GM23338 (cell line): Measurements from ENCODE around the gene FMO3. TPM values are rescaled to one million over a fixed set of nuclear protein-coding genes. Genes with fewer than 3 reads are reported as not detected.

ENCODE experiments used
- ATAC-seq: fragments of 200-7000 bp; cut with Tn5 transposase; 3 replicates; pipeline ENCODE4 v1.9.1; 2020
- DNase-seq: peaks from one replicate; pipeline ENCODE4 v3.0.0-alpha.2; 2015; ENCODE audit warnings: low spot score
- H2AFZ ChIP-seq: fragments of 200-600 bp; sonication (generic); 2 replicates; pipeline ENCODE4 v1.8.0; 2016; ENCODE audit warnings: antibody characterized with exemption, mild to moderate bottlenecking, moderate library complexity
- H3F3A ChIP-seq: fragments of 200-600 bp; sonication (generic); replicated peaks from 2 replicates; pipeline ENCODE4 v1.8.0; 2017; ENCODE audit warnings: antibody characterized with exemption, mixed run types, low read depth
- H3K27ac ChIP-seq: fragments of 200-600 bp; sonication (generic); 2 replicates; pipeline ENCODE4 v1.6.1; 2016; ENCODE audit warnings: low read depth
- H3K27me3 ChIP-seq: fragments of 200-600 bp; sonication (generic); 2 replicates; pipeline ENCODE4 v1.8.0; 2016; ENCODE audit warnings: mild to moderate bottlenecking, mixed run types, moderate library complexity; ENCODE audit not compliant: insufficient read depth
- H3K36me3 ChIP-seq: fragments of 200-600 bp; sonication (generic); 2 replicates; pipeline ENCODE4 v1.8.0; 2016; ENCODE audit warnings: mild to moderate bottlenecking; ENCODE audit not compliant: insufficient read depth
- H3K4me1 ChIP-seq: fragments of 200-600 bp; sonication (generic); 2 replicates; pipeline ENCODE4 v1.8.0; 2016; ENCODE audit warnings: mild to moderate bottlenecking, moderate library complexity; ENCODE audit not compliant: insufficient read depth
- H3K4me2 ChIP-seq: fragments of 200-600 bp; sonication (generic); 2 replicates; pipeline ENCODE4 v1.7.1; 2017; ENCODE audit warnings: mixed run types
- H3K4me3 ChIP-seq: fragments of 200-600 bp; sonication (generic); 2 replicates; pipeline ENCODE4 v1.6.1; 2016; ENCODE audit warnings: mixed run types
- H3K79me2 ChIP-seq: fragments of 200-600 bp; sonication (generic); replicated peaks from 2 replicates; pipeline ENCODE4 v1.8.0; 2017; ENCODE audit warnings: mild to moderate bottlenecking; ENCODE audit not compliant: insufficient read depth
- H3K9me2 ChIP-seq: fragments of 200-600 bp; sonication (generic); 2 replicates; pipeline ENCODE4 v1.8.0; 2017; ENCODE audit not compliant: insufficient read depth
- H4K20me1 ChIP-seq: fragments of 200-600 bp; sonication (generic); replicated peaks from 2 replicates; pipeline ENCODE4 v1.8.0; 2017; ENCODE audit warnings: mild to moderate bottlenecking; ENCODE audit not compliant: insufficient read depth
- H3K27ac Mint-ChIP-seq: 2 replicates; pipeline ENCODE4 v1.8.0; 2020; ENCODE audit warnings: inconsistent platforms, mild to moderate bottlenecking, moderate library complexity, mixed read lengths
- H3K27me3 Mint-ChIP-seq: 3 replicates; pipeline ENCODE4 v1.8.0; 2022; ENCODE audit warnings: low read depth, mild to moderate bottlenecking, moderate library complexity, mixed read lengths, inconsistent platforms; ENCODE audit not compliant: insufficient read depth, poor library complexity
- H3K36me3 Mint-ChIP-seq: 3 replicates; pipeline ENCODE4 v1.8.0; 2021; ENCODE audit warnings: low read depth, mild to moderate bottlenecking, inconsistent platforms, moderate library complexity, mixed read lengths
- H3K4me1 Mint-ChIP-seq: 3 replicates; pipeline ENCODE4 v1.8.0; 2020; ENCODE audit warnings: mild to moderate bottlenecking, inconsistent platforms, mixed read lengths
- H3K4me3 Mint-ChIP-seq: 3 replicates; pipeline ENCODE4 v1.8.0; 2021; ENCODE audit warnings: moderate library complexity, mild to moderate bottlenecking, inconsistent platforms, mixed read lengths
- H3K9me3 Mint-ChIP-seq: 3 replicates; pipeline ENCODE4 v1.8.0; 2020; ENCODE audit warnings: moderate library complexity, mild to moderate bottlenecking, inconsistent platforms, mixed read lengths
- EZH2 ChIP-seq: fragments of 200-600 bp; sonication (generic); IDR thresholded peaks from one replicate; pipeline ENCODE4 v1.8.0; 2017; ENCODE audit warnings: antibody characterized with exemption, mild to moderate bottlenecking, low read depth; ENCODE audit not compliant: unreplicated experiment
- EZH2phosphoT487 ChIP-seq: fragments of 200-600 bp; sonication (generic); IDR thresholded peaks from one replicate; pipeline ENCODE4 v1.8.1; 2018; ENCODE audit warnings: antibody characterized with exemption; ENCODE audit not compliant: unreplicated experiment
- NANOG ChIP-seq: IDR thresholded peaks from 2 replicates; pipeline ENCODE4 v1.6.1; 2016; ENCODE audit warnings: antibody characterized with exemption, borderline replicate concordance
- REST ChIP-seq: IDR thresholded peaks from one replicate; pipeline ENCODE4 v1.6.1; 2018; ENCODE audit warnings: antibody characterized with exemption; ENCODE audit not compliant: unreplicated experiment
- STAT1 ChIP-seq: IDR thresholded peaks from one replicate; pipeline ENCODE4 v1.6.1; 2016; ENCODE audit warnings: antibody characterized with exemption; ENCODE audit not compliant: unreplicated experiment
- ZNF331 ChIP-seq: fragments of 250-450 bp; sonication (Bioruptor Pico); IDR thresholded peaks from 2 replicates; pipeline ENCODE4 v1.5.0; 2020; ENCODE audit warnings: low read depth, mild to moderate bottlenecking, moderate library complexity
- polyA plus RNA-seq: library from polyadenylated mRNA; unstranded; fragments of >200 nt; fragmentation: Nextera tagmentation; extraction: Ambion mirVana; gene quantifications from 2 replicates; pipeline ENCODE4 v1.2.1, GENCODE V29; 2016
- total RNA-seq: library from RNA; depleted of rRNA; stranded (reverse); fragments of >200 nt; shearing (Covaris generic); gene quantifications from 2 replicates; pipeline ENCODE4 v1.2.3, GENCODE V29; 2014
- TF ChIP-seq, protein P1 (sequence below): fragments of 250-450 bp; sonication (Bioruptor Pico); IDR thresholded peaks from 2 replicates; pipeline ENCODE4 v1.5.0; 2020; ENCODE audit warnings: mild to moderate bottlenecking, moderate library complexity

The FMO3 gene
- total and polyA plus RNA-seq, 2 experiments from 2014 or later: 0.26 TPM; not detected in 1

- TF ChIP-seq REST: no peak
- TF ChIP-seq, protein P1, sequence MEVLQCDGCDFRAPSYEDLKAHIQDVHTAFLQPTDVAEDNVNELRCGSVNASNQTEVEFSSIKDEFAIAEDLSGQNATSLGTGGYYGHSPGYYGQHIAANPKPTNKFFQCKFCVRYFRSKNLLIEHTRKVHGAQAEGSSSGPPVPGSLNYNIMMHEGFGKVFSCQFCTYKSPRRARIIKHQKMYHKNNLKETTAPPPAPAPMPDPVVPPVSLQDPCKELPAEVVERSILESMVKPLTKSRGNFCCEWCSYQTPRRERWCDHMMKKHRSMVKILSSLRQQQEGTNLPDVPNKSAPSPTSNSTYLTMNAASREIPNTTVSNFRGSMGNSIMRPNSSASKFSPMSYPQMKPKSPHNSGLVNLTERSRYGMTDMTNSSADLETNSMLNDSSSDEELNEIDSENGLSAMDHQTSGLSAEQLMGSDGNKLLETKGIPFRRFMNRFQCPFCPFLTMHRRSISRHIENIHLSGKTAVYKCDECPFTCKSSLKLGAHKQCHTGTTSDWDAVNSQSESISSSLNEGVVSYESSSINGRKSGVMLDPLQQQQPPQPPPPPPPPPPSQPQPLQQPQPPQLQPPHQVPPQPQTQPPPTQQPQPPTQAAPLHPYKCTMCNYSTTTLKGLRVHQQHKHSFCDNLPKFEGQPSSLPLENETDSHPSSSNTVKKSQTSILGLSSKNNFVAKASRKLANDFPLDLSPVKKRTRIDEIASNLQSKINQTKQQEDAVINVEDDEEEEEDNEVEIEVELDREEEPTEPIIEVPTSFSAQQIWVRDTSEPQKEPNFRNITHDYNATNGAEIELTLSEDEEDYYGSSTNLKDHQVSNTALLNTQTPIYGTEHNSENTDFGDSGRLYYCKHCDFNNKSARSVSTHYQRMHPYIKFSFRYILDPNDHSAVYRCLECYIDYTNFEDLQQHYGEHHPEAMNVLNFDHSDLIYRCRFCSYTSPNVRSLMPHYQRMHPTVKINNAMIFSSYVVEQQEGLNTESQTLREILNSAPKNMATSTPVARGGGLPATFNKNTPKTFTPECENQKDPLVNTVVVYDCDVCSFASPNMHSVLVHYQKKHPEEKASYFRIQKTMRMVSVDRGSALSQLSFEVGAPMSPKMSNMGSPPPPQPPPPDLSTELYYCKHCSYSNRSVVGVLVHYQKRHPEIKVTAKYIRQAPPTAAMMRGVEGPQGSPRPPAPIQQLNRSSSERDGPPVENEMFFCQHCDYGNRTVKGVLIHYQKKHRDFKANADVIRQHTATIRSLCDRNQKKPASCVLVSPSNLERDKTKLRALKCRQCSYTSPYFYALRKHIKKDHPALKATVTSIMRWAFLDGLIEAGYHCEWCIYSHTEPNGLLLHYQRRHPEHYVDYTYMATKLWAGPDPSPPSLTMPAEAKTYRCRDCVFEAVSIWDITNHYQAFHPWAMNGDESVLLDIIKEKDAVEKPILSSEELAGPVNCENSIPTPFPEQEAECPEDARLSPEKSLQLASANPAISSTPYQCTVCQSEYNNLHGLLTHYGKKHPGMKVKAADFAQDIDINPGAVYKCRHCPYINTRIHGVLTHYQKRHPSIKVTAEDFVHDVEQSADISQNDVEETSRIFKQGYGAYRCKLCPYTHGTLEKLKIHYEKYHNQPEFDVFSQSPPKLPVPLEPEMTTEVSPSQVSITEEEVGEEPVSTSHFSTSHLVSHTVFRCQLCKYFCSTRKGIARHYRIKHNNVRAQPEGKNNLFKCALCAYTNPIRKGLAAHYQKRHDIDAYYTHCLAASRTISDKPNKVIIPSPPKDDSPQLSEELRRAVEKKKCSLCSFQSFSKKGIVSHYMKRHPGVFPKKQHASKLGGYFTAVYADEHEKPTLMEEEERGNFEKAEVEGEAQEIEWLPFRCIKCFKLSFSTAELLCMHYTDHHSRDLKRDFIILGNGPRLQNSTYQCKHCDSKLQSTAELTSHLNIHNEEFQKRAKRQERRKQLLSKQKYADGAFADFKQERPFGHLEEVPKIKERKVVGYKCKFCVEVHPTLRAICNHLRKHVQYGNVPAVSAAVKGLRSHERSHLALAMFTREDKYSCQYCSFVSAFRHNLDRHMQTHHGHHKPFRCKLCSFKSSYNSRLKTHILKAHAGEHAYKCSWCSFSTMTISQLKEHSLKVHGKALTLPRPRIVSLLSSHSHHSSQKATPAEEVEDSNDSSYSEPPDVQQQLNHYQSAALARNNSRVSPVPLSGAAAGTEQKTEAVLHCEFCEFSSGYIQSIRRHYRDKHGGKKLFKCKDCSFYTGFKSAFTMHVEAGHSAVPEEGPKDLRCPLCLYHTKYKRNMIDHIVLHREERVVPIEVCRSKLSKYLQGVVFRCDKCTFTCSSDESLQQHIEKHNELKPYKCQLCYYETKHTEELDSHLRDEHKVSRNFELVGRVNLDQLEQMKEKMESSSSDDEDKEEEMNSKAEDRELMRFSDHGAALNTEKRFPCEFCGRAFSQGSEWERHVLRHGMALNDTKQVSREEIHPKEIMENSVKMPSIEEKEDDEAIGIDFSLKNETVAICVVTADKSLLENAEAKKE (CRISPR knock-in tag): no peak
- no peak for TF ChIP-seq EZH2phosphoT487
Measured at GRCh38 chr1:171115280-171115897, 24.7 kb downstream of the FMO3 start (continued).

GRCh38 chr1:171116676-171117075 lies 26.0 kb downstream of the FMO3 start:
- Mint-ChIP-seq H3K27ac (no peak overlapping the region), H3K36me3 (no peaks in the 10 kb centered on the region), H3K9me3 (no peaks in the 10 kb centered on the region), H3K4me1 (peaks cover 15% of the 10 kb centered on the region), H3K4me3 (no peak overlapping the region), H3K27me3 (no peaks in the 10 kb centered on the region)
- H3K36me3 ChIP-seq: no peaks in the 10 kb centered on the region
- no peak overlapping the region for H2AFZ ChIP-seq
- H3K27ac ChIP-seq: no peak overlapping the region
- H3K79me2 ChIP-seq: no peaks in the 10 kb centered on the region
- peaks cover 18% of the 10 kb centered on the region for H3K9me2 ChIP-seq
- no peak overlapping the region for H3K4me2 ChIP-seq
- H4K20me1 ChIP-seq: no peaks in the 10 kb centered on the region
- no peaks in the 10 kb centered on the region for H3K27me3 ChIP-seq
- TF ChIP-seq EZH2 (no peak), ZNF331 (no peak), STAT1 (no peak), NANOG (no peak)
- H3K4me1 ChIP-seq: peaks cover 11% of the 10 kb centered on the region; the same call in 1 of the 2 replicates
- H3K4me3 ChIP-seq: no peak overlapping the region
- ATAC-seq (no peak), DNase-seq (no peak)
- H3F3A ChIP-seq: no peaks in the 10 kb centered on the region
